Pancreas (tissue), 10 donors: Measurements from ENCODE around the gene ZNF718. TPM values are rescaled to one million over a fixed set of nuclear protein-coding genes. Genes with fewer than 3 reads are reported as not detected.
"Not testable (repeated sequence)": the region's sequence is repeated elsewhere in the genome, so short reads cannot be mapped to it uniquely, and the experiment has no call there.

Source experiments
- ATAC-seq, 4 donors: fragments of 200-7000 bp; cut with Tn5 transposase; one replicate each; pipeline versions ENCODE4 v1.8.0 to v1.9.1; 2020; ENCODE audit warnings: mild to moderate bottlenecking in 4 of 4, moderate library complexity in 4 of 4
- DNase-seq, 6 donors: peaks; one replicate each; pipeline ENCODE4 v3.0.0-alpha.2; 2020
- FAIRE-seq: peaks from 2 replicates; lab custom pipeline; 2012; peaks lifted over from hg19 to GRCh38; lab: Jason Lieb, UNC
- H3K27ac ChIP-seq, 4 donors: fragments of 200-600 bp; sonication (generic); 1 replicate in 3 of 4; 2 replicates in 1 of 4; pipeline versions ENCODE4 v1.5.0 to v1.8.0; 2020
- H3K27me3 ChIP-seq, 4 donors: fragments of 200-600 bp; one replicate each; pipeline ENCODE4 v1.8.0; 2021
- H3K36me3 ChIP-seq, 3 donors: fragments of 200-600 bp; sonication (generic) in 1 of 3; one replicate each; pipeline versions ENCODE4 v1.5.0 to v1.8.0; 2020 to 2021
- H3K4me1 ChIP-seq, 3 donors: fragments of 200-600 bp; one replicate each; pipeline ENCODE4 v1.8.0; 2021
- H3K4me3 ChIP-seq, 4 donors: fragments of 200-600 bp; sonication (generic) in 2 of 4; one replicate each; pipeline versions ENCODE4 v1.5.0 to v1.8.0; 2020 to 2021
- H3K9me3 ChIP-seq, 4 donors: fragments of 200-600 bp; one replicate each; pipeline ENCODE4 v1.8.0; 2021
- WGBS, 2 donors: extraction: QIAGEN DNeasy Blood & Tissue Kit; methylation state at CpG; one replicate each; pipeline ENCODE4 v1.1.7; 2013; 5-methylcytosine and 5-hydroxymethylcytosine counted together
- intact Hi-C, 3 donors: fragments of 100-400 bp; cut with DNase I; formaldehyde crosslinking; loops; one replicate each; pipeline versions ENCODE4 v1.11.1 to v1.14.2; 2022
- polyA plus RNA-seq, 2 donors: library from polyadenylated mRNA; stranded (reverse); fragments of 200-250 nt; gene quantifications; one replicate each; pipeline ENCODE4 v1.2.3, GENCODE V29; 2013
- total RNA-seq, 6 donors: library from RNA; stranded (reverse); fragmentation: NEBNext Ultra II Directional in 4 of 6; extraction: Animal tissue kit (Norgen Biotek cat#: 25700) in 4 of 6; gene quantifications; one replicate each; pipeline versions ENCODE4 v1.2.1 to v1.2.4, GENCODE V29; 2021 to 2023
- TF ChIP-seq, protein P1 (sequence below), 4 donors: fragments of 200-600 bp; sonication (generic) in 3 of 4; IDR thresholded peaks; one replicate each; pipeline versions ENCODE4 v1.5.0 to v1.8.0; 2021; ENCODE audit warnings: antibody characterized with exemption in 4 of 4
- donor health status: healthy with polysubstance abuse.
- donor health status: DM: no; HTN: no; CAD: no; lungs with moderate emphysema.
- donor health status: DM: no; HTN: no; CAD: no.
- donor health status: control.
- donor health status: control.
- donor health status: Bipolar disorder and iron deficiency.
- donor health status: DM: yes; HTN: yes; CAD: no.
- donor health status: DM: no; HTN: no; CAD: no.
- donor health status: DM: no; HTN: no; CAD: no.
- donor health status: DM: yes; HTN: yes; CAD: no.

ZNF718 gene
- total RNA-seq, result 1 to 10 TPM; 1.9 to 5.8 (median 2.3) TPM
- 1 to 10 TPM; 1.2 TPM for polyA plus RNA-seq

DNA sequence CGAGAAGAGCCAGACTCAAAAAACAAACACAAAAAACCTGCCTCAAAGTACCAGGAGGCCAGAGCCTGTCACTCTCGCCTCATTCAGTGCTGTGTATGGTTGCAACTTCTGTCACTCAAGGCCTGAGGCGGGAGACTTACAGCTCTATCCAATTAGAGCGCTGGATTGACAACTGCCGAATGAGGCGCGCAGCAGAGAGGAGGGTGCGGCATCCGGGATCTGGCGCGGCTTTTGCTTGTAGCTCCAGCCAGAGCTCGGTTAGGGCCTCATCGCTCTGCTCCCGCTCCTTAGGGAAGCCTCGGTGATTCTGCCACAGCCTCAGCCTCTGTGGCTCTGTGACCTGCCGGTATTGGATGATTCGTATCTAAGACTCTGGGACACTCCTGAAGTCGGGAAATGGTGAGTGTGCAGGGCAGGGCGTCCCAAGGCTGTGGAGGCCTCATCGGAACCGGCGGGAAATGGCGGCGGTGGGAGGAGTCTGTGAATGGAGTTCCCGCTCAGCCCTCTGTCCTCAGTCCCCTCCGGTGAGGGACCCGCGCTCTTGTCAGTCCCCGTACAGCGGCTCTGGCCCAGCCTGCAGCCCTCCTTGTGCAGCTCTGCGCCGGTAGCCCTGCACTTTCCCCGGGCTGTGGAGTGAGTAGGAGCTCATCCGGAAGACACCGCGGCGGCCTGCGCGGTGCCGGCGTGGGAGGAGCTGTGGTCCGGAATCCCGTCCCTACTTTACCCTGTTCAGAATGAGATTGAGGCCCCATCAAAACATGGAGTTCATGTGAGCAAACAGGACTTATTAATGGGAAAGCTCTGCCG lies at the start of gene ZNF718:
TSS of gene ZNF718 (plus strand) at position 227 of the 807 bp plus-strand sequence. CDS start at position 397, 170 bp downstream.
- Histone ChIP-seq H3K9me3 (no peaks in the 10 kb centered on the region), H3K27ac (peak within 1 kb of the TSS; percentile 77 to 90 (median 84)), H3K4me3 (peak within 1 kb of the TSS; percentile 70 to 98 (median 88)), H3K27me3 (no peaks in the 10 kb centered on the region), H3K4me1 (peaks cover 0 to 5% (median 0%) of the 10 kb centered on the region in 3 donors), H3K36me3 (no peaks in the 10 kb centered on the region)
- ATAC-seq, result peak; percentile 94 to 98 (median 96)
- intact Hi-C loops, result no loop called here
- peak; percentile 63 for FAIRE-seq
- TF ChIP-seq, protein P1, sequence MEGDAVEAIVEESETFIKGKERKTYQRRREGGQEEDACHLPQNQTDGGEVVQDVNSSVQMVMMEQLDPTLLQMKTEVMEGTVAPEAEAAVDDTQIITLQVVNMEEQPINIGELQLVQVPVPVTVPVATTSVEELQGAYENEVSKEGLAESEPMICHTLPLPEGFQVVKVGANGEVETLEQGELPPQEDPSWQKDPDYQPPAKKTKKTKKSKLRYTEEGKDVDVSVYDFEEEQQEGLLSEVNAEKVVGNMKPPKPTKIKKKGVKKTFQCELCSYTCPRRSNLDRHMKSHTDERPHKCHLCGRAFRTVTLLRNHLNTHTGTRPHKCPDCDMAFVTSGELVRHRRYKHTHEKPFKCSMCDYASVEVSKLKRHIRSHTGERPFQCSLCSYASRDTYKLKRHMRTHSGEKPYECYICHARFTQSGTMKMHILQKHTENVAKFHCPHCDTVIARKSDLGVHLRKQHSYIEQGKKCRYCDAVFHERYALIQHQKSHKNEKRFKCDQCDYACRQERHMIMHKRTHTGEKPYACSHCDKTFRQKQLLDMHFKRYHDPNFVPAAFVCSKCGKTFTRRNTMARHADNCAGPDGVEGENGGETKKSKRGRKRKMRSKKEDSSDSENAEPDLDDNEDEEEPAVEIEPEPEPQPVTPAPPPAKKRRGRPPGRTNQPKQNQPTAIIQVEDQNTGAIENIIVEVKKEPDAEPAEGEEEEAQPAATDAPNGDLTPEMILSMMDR (IDR thresholded peaks at IDR 0.05), result no peak
- DNase-seq, result peak; percentile 88 to 97 (median 93)
- 0 to 1% methylated on average over 44 of the region's 44 CpGs for WGBS, 2 donors

DNA sequence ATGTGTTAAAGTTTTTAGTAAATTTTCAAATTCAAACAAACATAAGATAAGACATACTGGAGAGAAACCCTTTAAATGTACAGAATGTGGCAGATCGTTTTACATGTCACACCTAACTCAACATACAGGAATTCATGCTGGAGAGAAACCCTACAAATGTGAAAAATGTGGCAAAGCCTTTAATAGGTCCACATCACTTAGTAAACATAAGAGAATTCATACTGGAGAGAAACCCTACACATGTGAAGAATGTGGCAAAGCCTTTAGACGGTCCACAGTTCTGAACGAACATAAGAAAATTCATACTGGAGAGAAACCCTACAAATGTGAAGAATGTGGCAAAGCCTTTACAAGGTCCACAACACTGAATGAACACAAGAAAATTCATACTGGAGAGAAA lies 38.4 kb upstream of the ZNF718 start:
- DNase-seq (no peak), FAIRE-seq (no peak), ATAC-seq (no peak)
- Histone ChIP-seq H3K27me3 (no peaks in the 10 kb centered on the region), H3K4me3 (no peak overlapping the region), H3K27ac (no peak overlapping the region), H3K4me1 (no peaks in the 10 kb centered on the region), H3K36me3 (peaks cover 12 to 29% (median 12%) of the 10 kb centered on the region in 3 donors), H3K9me3 (peaks cover 15 to 37% (median 27%) of the 10 kb centered on the region in 4 donors)
- TF ChIP-seq, protein P1 (IDR thresholded peaks at IDR 0.05), result no peak
- 96 to 99% methylated on average over 3 of the region's 3 CpGs for WGBS, 2 donors
- intact Hi-C loops, result no loop called here

DNA sequence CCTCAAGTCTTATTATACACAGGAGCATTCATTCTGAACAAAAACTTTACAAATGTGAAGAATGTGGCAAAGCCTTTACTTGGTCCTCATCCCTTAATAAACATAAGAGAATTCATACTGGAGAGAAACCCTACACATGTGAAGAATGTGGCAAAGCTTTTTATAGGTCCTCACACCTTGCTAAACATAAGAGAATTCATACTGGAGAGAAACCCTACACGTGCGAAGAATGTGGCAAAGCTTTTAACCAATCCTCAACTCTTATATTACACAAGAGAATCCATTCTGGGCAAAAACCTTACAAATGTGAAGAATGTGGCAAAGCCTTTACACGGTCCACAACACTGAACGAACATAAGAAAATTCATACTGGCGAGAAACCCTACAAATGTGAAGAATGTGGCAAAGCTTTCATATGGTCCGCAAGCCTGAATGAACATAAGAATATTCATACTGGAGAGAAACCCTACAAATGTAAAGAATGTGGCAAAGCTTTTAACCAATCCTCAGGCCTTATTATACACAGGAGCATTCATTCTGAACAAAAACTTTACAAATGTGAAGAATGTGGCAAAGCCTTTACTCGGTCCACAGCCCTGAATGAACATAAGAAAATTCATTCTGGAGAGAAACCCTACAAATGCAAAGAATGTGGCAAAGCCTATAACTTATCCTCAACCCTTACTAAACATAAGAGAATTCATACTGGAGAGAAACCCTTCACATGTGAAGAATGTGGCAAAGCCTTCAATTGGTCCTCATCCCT lies 37.6 kb upstream of the ZNF718 start:
- H3K4me3 ChIP-seq, ATAC-seq, H3K27ac ChIP-seq, H3K27me3 ChIP-seq, DNase-seq, intact Hi-C loops, FAIRE-seq, H3K4me1 ChIP-seq: not testable (repeated sequence)
- WGBS, 2 donors, result 97 to 98% methylated on average over 7 of the region's 7 CpGs
- Histone ChIP-seq H3K9me3 (peaks cover 12 to 37% (median 27%) of the 10 kb centered on the region in 4 donors), H3K36me3 (peaks cover 6 to 26% (median 12%) of the 10 kb centered on the region in 3 donors)

DNA sequence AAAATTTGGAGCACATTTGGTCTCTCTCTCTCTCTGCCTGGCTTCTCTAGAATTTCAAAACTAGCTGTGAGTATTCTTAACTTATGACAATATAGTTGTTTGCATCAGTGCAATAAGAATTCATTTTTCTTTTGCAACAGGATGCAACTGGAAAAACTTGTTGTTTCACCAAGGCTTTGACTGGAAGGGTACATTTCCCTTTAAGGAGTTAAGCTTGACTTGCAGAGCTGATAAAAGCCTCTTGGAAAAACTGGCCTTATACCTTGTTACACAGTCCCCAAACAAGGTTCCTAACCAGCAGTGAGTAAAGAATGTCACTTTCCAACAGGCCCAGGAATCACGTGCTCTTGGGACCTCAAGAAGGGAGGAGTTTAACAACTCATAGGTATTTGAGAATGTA lies 25.9 kb upstream of the ZNF718 start:
- ATAC-seq (no peak), DNase-seq (no peak), FAIRE-seq (no peak)
- intact Hi-C loops, result no loop called here
- WGBS, 2 donors, result 82 to 91% methylated on average over 1 of the region's 1 CpG
- H3K4me3 ChIP-seq, result no peak overlapping the region
- peaks cover 0 to 8% (median 0%) of the 10 kb centered on the region in 4 donors for H3K9me3 ChIP-seq
- H3K36me3 ChIP-seq, result no peaks in the 10 kb centered on the region
- TF ChIP-seq, protein P1 (IDR thresholded peaks at IDR 0.05), result no peak
- no peak overlapping the region for H3K27ac ChIP-seq
- H3K27me3 ChIP-seq, result no peaks in the 10 kb centered on the region
- H3K4me1 ChIP-seq, result no peaks in the 10 kb centered on the region

DNA sequence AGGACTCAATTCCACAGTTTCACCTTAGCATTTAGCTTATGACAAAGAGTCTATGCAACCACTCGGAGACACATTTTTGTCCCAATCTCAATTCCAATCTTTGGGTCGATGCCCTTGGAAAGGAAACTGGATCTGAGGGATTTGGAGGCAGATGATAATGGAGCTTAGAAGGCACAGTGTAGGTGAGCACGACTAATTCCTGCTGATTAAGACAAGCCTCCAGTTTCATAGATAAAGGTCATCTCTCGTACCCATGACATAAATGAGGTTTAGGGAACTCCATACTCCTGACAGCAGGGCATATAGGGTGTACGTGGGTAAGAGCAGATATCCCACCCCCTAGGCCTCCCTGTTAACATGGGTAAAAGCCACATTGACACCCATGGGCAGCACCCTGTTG lies 24.4 kb upstream of the ZNF718 start:
- H3K36me3 ChIP-seq, result no peaks in the 10 kb centered on the region
- ATAC-seq (no peak), FAIRE-seq (no peak), DNase-seq (no peak)
- intact Hi-C loops, result no loop called here
- no peak overlapping the region for H3K4me3 ChIP-seq
- WGBS, 2 donors, result 74 to 85% methylated on average over 5 of the region's 5 CpGs
- no peak overlapping the region for H3K27ac ChIP-seq
- TF ChIP-seq, protein P1 (IDR thresholded peaks at IDR 0.05), result no peak
- H3K27me3 ChIP-seq, result no peaks in the 10 kb centered on the region
- no peaks in the 10 kb centered on the region for H3K4me1 ChIP-seq
- peaks cover 0 to 3% (median 0%) of the 10 kb centered on the region in 4 donors for H3K9me3 ChIP-seq
